Measurements from ENCODE around the gene ZNF219. TPM values are rescaled to one million over a fixed set of nuclear protein-coding genes. Genes with fewer than 3 reads are reported as not detected.

ZNF219 gene
- total RNA-seq, 1 experiment from 2014 or later: 16.6 TPM

- POLR2A ChIA-PET: interaction anchor here (1.5 kb wide), 1 partner anchor 30 kb away, joined by 3 read pairs; no protein-coding TSS in a partner anchor
Measured at GRCh38 chr14:21069388-21070082, 28.9 kb downstream of the ZNF219 start.

More at GRCh38 chr14:21069388-21070082, 28.9 kb downstream of the ZNF219 start:
- Histone ChIP-seq H3K4me1 (ENCODE audit: control insufficient read depth in 1 of 2, insufficient read depth in 2 of 2, low read length in 2 of 2) (peaks cover 7 to 28% of the 10 kb centered on the region in 2 experiments), H3K27me3 (ENCODE audit: insufficient read depth, low read length) (0 out of 2 replicates have a peak, but pooled peaks cover 4% of the 10 kb centered on the region), H3K79me2 (ENCODE audit: insufficient read depth, low read length) (no peaks in the 10 kb centered on the region), H4K20me1 (ENCODE audit: insufficient read depth) (no peaks in the 10 kb centered on the region), H3K4me3 (replicated peaks in 1 of 2; ENCODE audit: low read depth in 1 of 2, low read length in 2 of 2) (peak overlapping the region; percentile 61 to 74), H2AFZ (ENCODE audit: low read depth, low read length, poor library complexity, severe bottlenecking) (peak overlapping the region; percentile 54), H3K9me3 (ENCODE audit: control insufficient read depth in 1 of 2, insufficient read depth in 1 of 2, low read depth in 1 of 2, low read length in 2 of 2) (no peaks in the 10 kb centered on the region), H3K27ac (ENCODE audit: low read depth, low read length) (peak overlapping the region; percentile 14; the same call in 1 of the 2 replicates), H3K9me2 (ENCODE audit: insufficient read depth) (no peaks in the 10 kb centered on the region), H3K9ac (ENCODE audit: low read length) (peak overlapping the region; percentile 60), H3K4me2 (ENCODE audit: low read length) (peak overlapping the region; percentile 97), H3K36me3 (ENCODE audit: control insufficient read depth in 1 of 2, insufficient read depth in 2 of 2, low read length in 2 of 2) (no peaks in the 10 kb centered on the region)
- BruUV-seq (replicated peaks): no TSS peak
- ChIA-PET RAD21 (ENCODE audit: low non-redundant PET in 1 of 2, low total read pairs in 2 of 2, uncharacterized antibody in 2 of 2, unreplicated experiment in 2 of 2) (interaction anchor here (1.5 to 1.8 kb wide), 3 partner anchors 35 to 55 kb away, joined by 3 to 6 read pairs (median 5); no protein-coding TSS in a partner anchor), CTCF (interaction anchor here (1.1 to 3.2 kb wide), 9 partner anchors 14 to 55 kb away, joined by 3 to 59 read pairs (median 10); partner anchors contain the start of gene ZNF219)
- TF ChIP-seq POLR2AphosphoS5 (IDR thresholded peaks at IDR 0.05; ENCODE audit: low read depth, low read length) (no peak), ELF1 (IDR thresholded peaks at IDR 0.05; ENCODE audit: borderline replicate concordance, low read depth) (no peak), ZFX (IDR thresholded peaks at IDR 0.05) (no peak), CBX3 (IDR thresholded peaks at IDR 0.05; ENCODE audit: low read depth) (no peak), FOSL1 (IDR thresholded peaks at IDR 0.05; ENCODE audit: low read depth) (no peak), ZNF274 (IDR thresholded peaks at IDR 0.05; ENCODE audit: low read depth, low read length) (no peak), ATF3 (IDR thresholded peaks at IDR 0.05) (no peak), EZH2 (IDR thresholded peaks at IDR 0.05) (no peak), EGR1 (IDR thresholded peaks at IDR 0.05; ENCODE audit: low read depth) (no peak), SIN3A (IDR thresholded peaks at IDR 0.05; ENCODE audit: low read depth) (no peak), SP1 (IDR thresholded peaks at IDR 0.05; ENCODE audit: low read depth) (no peak), CEBPB (IDR thresholded peaks at IDR 0.05; ENCODE audit: low read depth) (no peak)
- TF ChIP-seq, protein P1, sequence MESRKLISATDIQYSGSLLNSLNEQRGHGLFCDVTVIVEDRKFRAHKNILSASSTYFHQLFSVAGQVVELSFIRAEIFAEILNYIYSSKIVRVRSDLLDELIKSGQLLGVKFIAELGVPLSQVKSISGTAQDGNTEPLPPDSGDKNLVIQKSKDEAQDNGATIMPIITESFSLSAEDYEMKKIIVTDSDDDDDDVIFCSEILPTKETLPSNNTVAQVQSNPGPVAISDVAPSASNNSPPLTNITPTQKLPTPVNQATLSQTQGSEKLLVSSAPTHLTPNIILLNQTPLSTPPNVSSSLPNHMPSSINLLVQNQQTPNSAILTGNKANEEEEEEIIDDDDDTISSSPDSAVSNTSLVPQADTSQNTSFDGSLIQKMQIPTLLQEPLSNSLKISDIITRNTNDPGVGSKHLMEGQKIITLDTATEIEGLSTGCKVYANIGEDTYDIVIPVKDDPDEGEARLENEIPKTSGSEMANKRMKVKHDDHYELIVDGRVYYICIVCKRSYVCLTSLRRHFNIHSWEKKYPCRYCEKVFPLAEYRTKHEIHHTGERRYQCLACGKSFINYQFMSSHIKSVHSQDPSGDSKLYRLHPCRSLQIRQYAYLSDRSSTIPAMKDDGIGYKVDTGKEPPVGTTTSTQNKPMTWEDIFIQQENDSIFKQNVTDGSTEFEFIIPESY (IDR thresholded peaks at IDR 0.05; ENCODE audit: extremely low read depth, insufficient replicate concordance, low read length): no peak
- TF ChIP-seq, protein P2, sequence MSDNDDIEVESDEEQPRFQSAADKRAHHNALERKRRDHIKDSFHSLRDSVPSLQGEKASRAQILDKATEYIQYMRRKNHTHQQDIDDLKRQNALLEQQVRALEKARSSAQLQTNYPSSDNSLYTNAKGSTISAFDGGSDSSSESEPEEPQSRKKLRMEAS (IDR thresholded peaks at IDR 0.05): no peak
- TF ChIP-seq, protein P3, sequence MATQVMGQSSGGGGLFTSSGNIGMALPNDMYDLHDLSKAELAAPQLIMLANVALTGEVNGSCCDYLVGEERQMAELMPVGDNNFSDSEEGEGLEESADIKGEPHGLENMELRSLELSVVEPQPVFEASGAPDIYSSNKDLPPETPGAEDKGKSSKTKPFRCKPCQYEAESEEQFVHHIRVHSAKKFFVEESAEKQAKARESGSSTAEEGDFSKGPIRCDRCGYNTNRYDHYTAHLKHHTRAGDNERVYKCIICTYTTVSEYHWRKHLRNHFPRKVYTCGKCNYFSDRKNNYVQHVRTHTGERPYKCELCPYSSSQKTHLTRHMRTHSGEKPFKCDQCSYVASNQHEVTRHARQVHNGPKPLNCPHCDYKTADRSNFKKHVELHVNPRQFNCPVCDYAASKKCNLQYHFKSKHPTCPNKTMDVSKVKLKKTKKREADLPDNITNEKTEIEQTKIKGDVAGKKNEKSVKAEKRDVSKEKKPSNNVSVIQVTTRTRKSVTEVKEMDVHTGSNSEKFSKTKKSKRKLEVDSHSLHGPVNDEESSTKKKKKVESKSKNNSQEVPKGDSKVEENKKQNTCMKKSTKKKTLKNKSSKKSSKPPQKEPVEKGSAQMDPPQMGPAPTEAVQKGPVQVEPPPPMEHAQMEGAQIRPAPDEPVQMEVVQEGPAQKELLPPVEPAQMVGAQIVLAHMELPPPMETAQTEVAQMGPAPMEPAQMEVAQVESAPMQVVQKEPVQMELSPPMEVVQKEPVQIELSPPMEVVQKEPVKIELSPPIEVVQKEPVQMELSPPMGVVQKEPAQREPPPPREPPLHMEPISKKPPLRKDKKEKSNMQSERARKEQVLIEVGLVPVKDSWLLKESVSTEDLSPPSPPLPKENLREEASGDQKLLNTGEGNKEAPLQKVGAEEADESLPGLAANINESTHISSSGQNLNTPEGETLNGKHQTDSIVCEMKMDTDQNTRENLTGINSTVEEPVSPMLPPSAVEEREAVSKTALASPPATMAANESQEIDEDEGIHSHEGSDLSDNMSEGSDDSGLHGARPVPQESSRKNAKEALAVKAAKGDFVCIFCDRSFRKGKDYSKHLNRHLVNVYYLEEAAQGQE (IDR thresholded peaks at IDR 0.05; ENCODE audit: low read depth): no peak
- TF ChIP-seq, protein P4, sequence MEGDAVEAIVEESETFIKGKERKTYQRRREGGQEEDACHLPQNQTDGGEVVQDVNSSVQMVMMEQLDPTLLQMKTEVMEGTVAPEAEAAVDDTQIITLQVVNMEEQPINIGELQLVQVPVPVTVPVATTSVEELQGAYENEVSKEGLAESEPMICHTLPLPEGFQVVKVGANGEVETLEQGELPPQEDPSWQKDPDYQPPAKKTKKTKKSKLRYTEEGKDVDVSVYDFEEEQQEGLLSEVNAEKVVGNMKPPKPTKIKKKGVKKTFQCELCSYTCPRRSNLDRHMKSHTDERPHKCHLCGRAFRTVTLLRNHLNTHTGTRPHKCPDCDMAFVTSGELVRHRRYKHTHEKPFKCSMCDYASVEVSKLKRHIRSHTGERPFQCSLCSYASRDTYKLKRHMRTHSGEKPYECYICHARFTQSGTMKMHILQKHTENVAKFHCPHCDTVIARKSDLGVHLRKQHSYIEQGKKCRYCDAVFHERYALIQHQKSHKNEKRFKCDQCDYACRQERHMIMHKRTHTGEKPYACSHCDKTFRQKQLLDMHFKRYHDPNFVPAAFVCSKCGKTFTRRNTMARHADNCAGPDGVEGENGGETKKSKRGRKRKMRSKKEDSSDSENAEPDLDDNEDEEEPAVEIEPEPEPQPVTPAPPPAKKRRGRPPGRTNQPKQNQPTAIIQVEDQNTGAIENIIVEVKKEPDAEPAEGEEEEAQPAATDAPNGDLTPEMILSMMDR (IDR thresholded peaks at IDR 0.05 in 2 of 3, conservative IDR thresholded peaks at IDR 0.05 in 1 of 3; ENCODE audit: borderline replicate concordance in 1 of 3, insufficient read depth in 1 of 3, low read depth in 2 of 3, low read length in 2 of 3): no peak
- ATAC-seq: peak; percentile 12
- intact Hi-C loops (cut with micrococcal nuclease): loop anchor here (2.0 kb wide), 1 partner anchor 67 kb away; no protein-coding TSS in a partner anchor
- DNase-seq (ENCODE audit: low read depth, low spot score): no peak

All from HCT116 (cell line).